GM12878 (cell line): Measurements from ENCODE around the gene ARHGEF1. TPM values are rescaled to one million over a fixed set of nuclear protein-coding genes. Genes with fewer than 3 reads are reported as not detected.

Source experiments
- ATAC-seq: fragments of 200-7000 bp; cut with Tn5 transposase; 3 replicates; pipeline ENCODE4 v1.9.1; 2020; ENCODE audit warnings: mild to moderate bottlenecking, moderate library complexity
- BruUV-seq: library from RNA; stranded (reverse); fragments of 400-500 nt; replicated peaks from 2 replicates; lab custom pipeline; 2021; lab: Mats Ljungman, UMichigan
- CTCF ChIA-PET: fragments of 300-600 bp; sonication (Branson Sonifier 250); formaldehyde crosslinking; extraction: SDS; loops from one replicate; lab custom pipeline; 2021; ENCODE audit warnings: inconsistent platforms; lab: Yijun Ruan, JAX
- POLR2A ChIA-PET: fragments of 350-600 bp; formaldehyde crosslinking; extraction: SDS; loops from one replicate; lab custom pipeline; 2021; ENCODE audit warnings: inconsistent platforms; lab: Charles Lee
- RAD21 ChIA-PET: fragments of 300-600 bp; sonication (Branson Sonifier 250); formaldehyde crosslinking; loops from one replicate; lab custom pipeline; 2023; ENCODE audit warnings: antibody characterized with exemption; ENCODE audit not compliant: unreplicated experiment; lab: Charles Lee
- SMC1A ChIA-PET: fragments of 300-600 bp; sonication (Branson Sonifier 250); formaldehyde crosslinking; loops from one replicate; lab custom pipeline; 2023; ENCODE audit not compliant: unreplicated experiment, uncharacterized antibody; lab: Charles Lee
- DNase-seq: peaks from one replicate; pipeline ENCODE4 v3.0.0-alpha.2; 2011; ENCODE audit warnings: low read depth, low spot score
- FAIRE-seq: peaks from 3 replicates; lab custom pipeline; 2011; peaks lifted over from hg19 to GRCh38; lab: Jason Lieb, UNC
- H2AFZ ChIP-seq: 2 replicates; pipeline ENCODE4 v1.6.0; 2011; ENCODE audit warnings: low read depth, low read length, control low read depth; ENCODE audit not compliant: control insufficient read depth
- H3K27ac ChIP-seq: 2 replicates; pipeline ENCODE4 v1.5.1; 2011; ENCODE audit warnings: control low read depth; ENCODE audit not compliant: control insufficient read depth, insufficient read depth
- H3K27me3 ChIP-seq, 2 experiments: replicated peaks in 1 of 2; 2 replicates each; pipeline versions ENCODE4 v1.6.0 to v1.6.1; 2011; ENCODE audit warnings: low read length in 1 of 2; ENCODE audit not compliant: control insufficient read depth in 2 of 2, insufficient read depth in 2 of 2
- H3K36me3 ChIP-seq, 2 experiments: 2 replicates each; pipeline ENCODE4 v1.5.1; 2011; ENCODE audit warnings: low read length in 1 of 2; ENCODE audit not compliant: control insufficient read depth in 2 of 2, insufficient read depth in 2 of 2
- H3K4me1 ChIP-seq: 2 replicates; pipeline ENCODE4 v1.6.1; 2011; ENCODE audit warnings: mild to moderate bottlenecking, low read length, moderate library complexity, mixed read lengths; ENCODE audit not compliant: control insufficient read depth, insufficient read depth
- H3K4me2 ChIP-seq: 2 replicates; pipeline ENCODE4 v1.6.0; 2011; ENCODE audit warnings: control low read depth; ENCODE audit not compliant: control insufficient read depth, insufficient read depth
- H3K4me3 ChIP-seq: fragments of 200-600 bp; sonication (generic); 2 replicates; pipeline ENCODE4 v1.5.1; 2016
- H3K79me2 ChIP-seq: 2 replicates; pipeline ENCODE4 v1.6.0; 2011; ENCODE audit warnings: low read length; ENCODE audit not compliant: control insufficient read depth, insufficient read depth
- H3K9ac ChIP-seq: 2 replicates; pipeline ENCODE4 v1.8.0; 2011; ENCODE audit warnings: low read length, control low read depth, mixed read lengths; ENCODE audit not compliant: control insufficient read depth, insufficient read depth
- H3K9me3 ChIP-seq: replicated peaks from 3 replicates; pipeline ENCODE4 v1.5.1; 2011; ENCODE audit warnings: mild to moderate bottlenecking, low read length; ENCODE audit not compliant: control insufficient read depth, insufficient read depth
- H4K20me1 ChIP-seq: 2 replicates; pipeline ENCODE4 v1.6.0; 2011; ENCODE audit not compliant: control insufficient read depth, insufficient read depth
- MTA3 ChIP-seq: IDR thresholded peaks from 2 replicates; pipeline ENCODE4 v1.6.1; 2012; ENCODE audit warnings: low read length, inconsistent platforms, borderline replicate concordance
- NR2F1 ChIP-seq: fragments of 450-650 bp; conservative IDR thresholded peaks from 2 replicates; pipeline ENCODE4 v1.6.1; 2017; ENCODE audit warnings: mild to moderate bottlenecking
- RB1 ChIP-seq: fragments of 450-650 bp; formaldehyde crosslinking; IDR thresholded peaks from 2 replicates; pipeline ENCODE4 v1.6.1; 2017; ENCODE audit warnings: mild to moderate bottlenecking, borderline replicate concordance
- RCOR1 ChIP-seq: conservative IDR thresholded peaks from 2 replicates; pipeline ENCODE4 v1.6.1; 2012; ENCODE audit warnings: low read depth, low read length, improper control_type of control experiment
- SUZ12 ChIP-seq: fragments of 200-600 bp; sonication (generic); IDR thresholded peaks from one replicate; pipeline ENCODE4 v1.6.1; 2018; ENCODE audit warnings: antibody characterized with exemption, mild to moderate bottlenecking; ENCODE audit not compliant: unreplicated experiment
- ZNF24 ChIP-seq: fragments of 450-650 bp; IDR thresholded peaks from 2 replicates; pipeline ENCODE4 v1.6.1; 2017; ENCODE audit warnings: antibody characterized with exemption, mild to moderate bottlenecking
- WGBS: methylation state at CpG from one replicate; pipeline ENCODE4 v1.1.6; 2016; ENCODE audit warnings: low lambda C conversion rate; ENCODE audit not compliant: insufficient replicate concordance, insufficient coverage; ENCODE audit errors: missing lambda C conversion rate; 5-methylcytosine and 5-hydroxymethylcytosine counted together
- in situ Hi-C: fragments of 300-500 bp; cut with MboI; formaldehyde crosslinking; loops from 9 replicates; pipeline ENCODE4 v1.14.3; 2018; ENCODE audit warnings: mixed read lengths
- intact Hi-C: fragments of 100-400 bp; cut with micrococcal nuclease; formaldehyde crosslinking; loops from one replicate; pipeline ENCODE4 v1.14.2; 2022; ENCODE audit not compliant: unreplicated experiment
- polyA plus RNA-seq, 11 experiments: library from polyadenylated mRNA; depleted of rRNA in 4 of 11; unstranded in 6 of 11; stranded (reverse) in 5 of 11; fragments of >200 nt; fragmentation: Nextera tagmentation in 4 of 11; fragmentation: Illumina TruSeq in 1 of 11; extraction: Ambion mirVana in 4 of 11; extraction: Trizol in 1 of 11; gene quantifications; 1 replicate in 1 of 11; 2 replicates in 10 of 11; pipeline versions ENCODE4 v1.2.1 to v1.2.3, GENCODE V29; 2011 to 2016; ENCODE audit warnings: inconsistent platforms in 2 of 11, missing spikeins in 2 of 11, low read depth in 1 of 11
- total RNA-seq, 4 experiments: library from RNA; depleted of rRNA in 3 of 4; stranded (reverse); fragments of >200 nt in 3 of 4; fragmentation: Illumina TruSeq in 1 of 4; extraction: Trizol in 1 of 4; gene quantifications; 2 replicates each; pipeline versions ENCODE4 v1.2.1 to v1.2.3, GENCODE V29; 2013 to 2021
- TF ChIP-seq, protein P1 (sequence below): fragments of 150-350 bp; IDR thresholded peaks from 2 replicates; pipeline ENCODE4 v1.6.1; 2014; ENCODE audit warnings: mild to moderate bottlenecking, low read depth, low read length

Gene ARHGEF1
- total and polyA plus RNA-seq, 10 of the 15 experiments (the other 5 are each of a cell fraction or from before 2014, with no cell fraction given): 1.2 to 207 (median 53.9) TPM

DNA sequence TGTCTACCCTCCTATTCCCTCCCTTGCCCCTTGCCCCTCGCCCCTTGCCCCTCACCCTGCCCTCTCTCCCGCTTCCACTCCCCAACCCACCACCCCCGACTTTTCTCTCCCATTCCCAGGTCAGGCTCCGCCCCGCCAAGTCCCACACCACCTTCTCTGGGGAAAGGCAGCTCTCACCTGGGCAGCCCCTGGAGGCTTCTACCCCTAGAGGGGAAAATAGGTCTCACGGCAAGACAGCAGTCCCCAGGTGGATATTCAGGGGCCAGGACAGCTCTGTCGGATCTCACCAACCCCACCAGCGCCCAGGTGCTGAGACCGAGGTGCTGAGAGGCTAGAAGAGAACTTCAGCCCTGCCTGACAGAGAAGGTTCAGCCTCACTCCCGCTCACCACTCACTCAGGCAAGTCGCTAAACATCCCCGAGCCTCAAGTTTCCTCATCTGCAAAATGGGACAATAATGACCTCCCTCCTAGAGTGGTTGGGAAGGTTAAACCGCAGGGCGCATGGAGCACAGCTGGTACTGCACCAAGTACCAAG is 46.6 kb downstream of the ARHGEF1 start:
- no TSS peak for BruUV-seq
- no peaks in the 10 kb centered on the region for H4K20me1 ChIP-seq
- H3K27ac ChIP-seq: no peak overlapping the region
- POLR2A ChIA-PET: interaction anchor here (1.4 to 1.6 kb wide), 2 partner anchors 11 to 56 kb away, joined by 3 read pairs; no protein-coding TSS in a partner anchor
- H3K79me2 ChIP-seq: no peaks in the 10 kb centered on the region
- no peak for DNase-seq
- no peak overlapping the region for H3K4me3 ChIP-seq
- in situ Hi-C loops: loop anchor here (25.0 kb wide), 1 partner anchor 1833 kb away; the partner anchor contains the start of gene SMG9
- RAD21 ChIA-PET: interaction anchor here (1.0 kb wide), 1 partner anchor 69 kb away, joined by 3 read pairs; the partner anchor contains the start of gene RPS19
- no peak for ATAC-seq
- peaks cover 11 to 16% of the 10 kb centered on the region in 2 experiments for H3K27me3 ChIP-seq
- no peaks in the 10 kb centered on the region for H3K9me3 ChIP-seq
- H2AFZ ChIP-seq: no peak overlapping the region
- intact Hi-C loops: no loop called here
- no peak overlapping the region for H3K4me2 ChIP-seq
- SMC1A ChIA-PET: interaction anchor here (1.3 kb wide), 1 partner anchor 42 kb away, joined by 3 read pairs; no protein-coding TSS in a partner anchor
- TF ChIP-seq, protein P1, sequence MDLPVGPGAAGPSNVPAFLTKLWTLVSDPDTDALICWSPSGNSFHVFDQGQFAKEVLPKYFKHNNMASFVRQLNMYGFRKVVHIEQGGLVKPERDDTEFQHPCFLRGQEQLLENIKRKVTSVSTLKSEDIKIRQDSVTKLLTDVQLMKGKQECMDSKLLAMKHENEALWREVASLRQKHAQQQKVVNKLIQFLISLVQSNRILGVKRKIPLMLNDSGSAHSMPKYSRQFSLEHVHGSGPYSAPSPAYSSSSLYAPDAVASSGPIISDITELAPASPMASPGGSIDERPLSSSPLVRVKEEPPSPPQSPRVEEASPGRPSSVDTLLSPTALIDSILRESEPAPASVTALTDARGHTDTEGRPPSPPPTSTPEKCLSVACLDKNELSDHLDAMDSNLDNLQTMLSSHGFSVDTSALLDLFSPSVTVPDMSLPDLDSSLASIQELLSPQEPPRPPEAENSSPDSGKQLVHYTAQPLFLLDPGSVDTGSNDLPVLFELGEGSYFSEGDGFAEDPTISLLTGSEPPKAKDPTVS: no peak
- no peak for TF ChIP-seq RB1
- TF ChIP-seq MTA3: no peak
- TF ChIP-seq SUZ12: peak; percentile 37
- TF ChIP-seq RCOR1: no peak
- TF ChIP-seq ZNF24: no peak
- TF ChIP-seq NR2F1: no peak
- TF ChIP-seq, all 136 proteins: peak for 1
- H3K36me3 ChIP-seq: no peaks in the 10 kb centered on the region
- no peak overlapping the region for H3K9ac ChIP-seq
- peaks cover 16% of the 10 kb centered on the region for H3K4me1 ChIP-seq
- no peak for FAIRE-seq
- CTCF ChIA-PET: interaction anchor here (0.7 to 1.3 kb wide), 3 partner anchors 56 to 641 kb away, joined by 3 to 4 read pairs (median 3); no protein-coding TSS in a partner anchor
- 56% methylated on average over 9 of the region's 14 CpGs for WGBS
